ENCODE results near the gene SNAPC5.

SNAPC5 gene

DNA sequence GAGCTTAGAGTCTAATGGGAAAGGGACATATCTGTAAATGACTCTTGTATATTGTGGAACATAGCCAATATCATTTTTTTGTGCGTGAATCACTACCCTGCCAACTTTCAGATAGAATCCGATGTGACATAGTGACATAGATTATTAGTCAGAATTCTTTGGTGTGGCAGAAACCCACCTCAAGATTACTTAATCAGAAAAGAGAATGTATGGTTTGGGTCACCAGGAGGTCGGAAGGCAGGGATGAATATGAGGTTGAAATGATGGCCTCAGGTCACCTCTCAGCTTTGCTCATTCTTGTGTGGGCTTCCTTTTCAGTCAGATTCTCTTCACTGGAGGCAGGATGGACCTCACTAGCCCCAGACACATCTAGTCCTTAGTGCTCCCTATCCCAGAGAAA lies 41.4 kb downstream of the SNAPC5 start:
- DNase-seq (ENCODE audit: low spot score): no peak

GRCh38 chr15:66454143-66454542 lies 43.4 kb downstream of the SNAPC5 start:
- DNase-seq (ENCODE audit: low spot score): no peak

GRCh38 chr15:66452971-66453580 lies 44.5 kb downstream of the SNAPC5 start:
- no peak for DNase-seq (ENCODE audit: low spot score)

DNA sequence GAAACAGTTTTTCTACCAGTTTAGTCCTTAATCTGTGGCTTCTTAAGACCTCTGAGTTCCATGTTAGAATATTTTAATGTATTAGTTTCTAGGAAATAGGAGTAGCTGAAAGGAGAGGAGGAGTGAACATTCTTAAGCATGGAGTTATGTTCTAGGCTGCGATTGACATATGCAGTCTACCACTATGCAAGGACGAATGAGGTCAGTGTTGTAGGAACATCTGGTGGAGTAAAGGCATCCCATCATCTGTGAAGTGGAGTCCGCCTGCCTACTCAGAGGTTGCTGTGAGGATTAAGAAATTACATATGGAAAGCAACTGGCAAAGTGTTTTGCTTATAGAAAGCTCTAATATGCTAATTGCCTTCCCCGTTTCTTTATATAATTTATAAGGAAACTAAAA lies 45.1 kb downstream of the SNAPC5 start:
- DNase-seq (ENCODE audit: low spot score): no peak
